HepG2 (cell line): ENCODE data around the gene HYLS1. TPM values are rescaled to one million over a fixed set of nuclear protein-coding genes. Genes with fewer than 3 reads are reported as not detected.
A peak's percentile ranks its signal among the peaks of the same experiment; 100 is the strongest.

ENCODE experiments used
- ELF1 ChIP-seq: sonication (generic); formaldehyde crosslinking; IDR thresholded peaks from 2 replicates; pipeline ENCODE4 v1.4.0; 2020; ENCODE audit warnings: missing genetic modification reagents
- HIVEP1 ChIP-seq: sonication (generic); formaldehyde crosslinking; IDR thresholded peaks from 2 replicates; pipeline ENCODE4 v1.4.0; 2020; ENCODE audit warnings: mild to moderate bottlenecking, missing genetic modification reagents
- KDM2A ChIP-seq: sonication (generic); formaldehyde crosslinking; IDR thresholded peaks from 2 replicates; pipeline ENCODE4 v1.4.0; 2020; ENCODE audit warnings: low read depth, missing genetic modification reagents, borderline replicate concordance
- NR2F6 ChIP-seq, 2 experiments: IDR thresholded peaks; 2 replicates each; pipeline ENCODE4 v1.6.1; 2016; ENCODE audit warnings: antibody characterized with exemption in 1 of 2, mild to moderate bottlenecking in 1 of 2
- NRL ChIP-seq: sonication (generic); formaldehyde crosslinking; IDR thresholded peaks from 2 replicates; pipeline ENCODE4 v1.5.0; 2020; ENCODE audit warnings: missing genetic modification reagents, mild to moderate bottlenecking, moderate library complexity, borderline replicate concordance
- RXRA ChIP-seq: sonication (generic); formaldehyde crosslinking; IDR thresholded peaks from 2 replicates; pipeline ENCODE4 v1.5.1; 2020; ENCODE audit warnings: missing genetic modification reagents
- RXRB ChIP-seq: IDR thresholded peaks from 2 replicates; pipeline ENCODE4 v1.6.1; 2016; ENCODE audit warnings: borderline replicate concordance, missing genetic modification reagents, missing compliant biosample characterization
- SAP130 ChIP-seq: IDR thresholded peaks from 2 replicates; pipeline ENCODE4 v1.6.1; 2016; ENCODE audit warnings: low read depth
- SP4 ChIP-seq: sonication (generic); formaldehyde crosslinking; IDR thresholded peaks from 2 replicates; pipeline ENCODE4 v1.8.1; 2023; ENCODE audit warnings: mild to moderate bottlenecking, missing genetic modification reagents
- TAF1 ChIP-seq: sonication (generic); formaldehyde crosslinking; IDR thresholded peaks from 2 replicates; pipeline ENCODE4 v1.4.0; 2020; ENCODE audit warnings: missing genetic modification reagents
- ZNF350 ChIP-seq: sonication (generic); formaldehyde crosslinking; IDR thresholded peaks from 2 replicates; pipeline ENCODE4 v1.4.0; 2020; ENCODE audit warnings: mild to moderate bottlenecking, low read depth, missing genetic modification reagents, borderline replicate concordance
- ZNF446 ChIP-seq: sonication (generic); formaldehyde crosslinking; IDR thresholded peaks from 2 replicates; pipeline ENCODE4 v1.5.0; 2020; ENCODE audit warnings: mild to moderate bottlenecking, missing genetic modification reagents
- polyA plus RNA-seq, 8 experiments: library from polyadenylated mRNA; depleted of rRNA in 3 of 8; stranded (reverse) in 7 of 8; unstranded in 1 of 8; fragments of >200 nt; fragmentation: Illumina TruSeq in 4 of 8; extraction: Trizol in 4 of 8; gene quantifications; 2 replicates each; pipeline versions ENCODE4 v1.2.1 to v1.2.3, GENCODE V29; 2011 to 2016; ENCODE audit warnings: low read depth in 4 of 8, missing spikeins in 1 of 8, mixed read lengths in 1 of 8; ENCODE audit not compliant: insufficient read depth in 1 of 8
- total RNA-seq, 5 experiments: library from RNA; depleted of rRNA; stranded (reverse); fragments of >200 nt; fragmentation: Illumina TruSeq; extraction: Trizol; gene quantifications; 2 replicates each; pipeline ENCODE4 v1.2.3, GENCODE V29; 2016; ENCODE audit warnings: low read depth in 1 of 5
- TF ChIP-seq, protein P1 (sequence below): sonication (generic); formaldehyde crosslinking; IDR thresholded peaks from 2 replicates; pipeline ENCODE4 v1.5.1; 2020; ENCODE audit warnings: mild to moderate bottlenecking, missing genetic modification reagents, moderate library complexity
- TF ChIP-seq, protein P2 (sequence below): IDR thresholded peaks from 2 replicates; pipeline ENCODE4 v1.6.1; 2016; ENCODE audit warnings: missing genetic modification reagents, missing compliant biosample characterization
- TF ChIP-seq, protein P3 (sequence below), 2 experiments: IDR thresholded peaks; 2 replicates each; pipeline ENCODE4 v1.6.1; 2011 to 2012; ENCODE audit warnings: low read length in 2 of 2, borderline replicate concordance in 1 of 2, low read depth in 1 of 2, mild to moderate bottlenecking in 1 of 2, moderate library complexity in 1 of 2
- TF ChIP-seq, protein P4 (sequence below): sonication (generic); formaldehyde crosslinking; IDR thresholded peaks from 2 replicates; pipeline ENCODE4 v1.4.0; 2020; ENCODE audit warnings: mild to moderate bottlenecking, missing genetic modification reagents

Gene HYLS1
- total and polyA plus RNA-seq, 2 of the 13 experiments (the other 11 are each of a cell fraction or from before 2014, with no cell fraction given) = 1.3 to 3.8 TPM

DNA sequence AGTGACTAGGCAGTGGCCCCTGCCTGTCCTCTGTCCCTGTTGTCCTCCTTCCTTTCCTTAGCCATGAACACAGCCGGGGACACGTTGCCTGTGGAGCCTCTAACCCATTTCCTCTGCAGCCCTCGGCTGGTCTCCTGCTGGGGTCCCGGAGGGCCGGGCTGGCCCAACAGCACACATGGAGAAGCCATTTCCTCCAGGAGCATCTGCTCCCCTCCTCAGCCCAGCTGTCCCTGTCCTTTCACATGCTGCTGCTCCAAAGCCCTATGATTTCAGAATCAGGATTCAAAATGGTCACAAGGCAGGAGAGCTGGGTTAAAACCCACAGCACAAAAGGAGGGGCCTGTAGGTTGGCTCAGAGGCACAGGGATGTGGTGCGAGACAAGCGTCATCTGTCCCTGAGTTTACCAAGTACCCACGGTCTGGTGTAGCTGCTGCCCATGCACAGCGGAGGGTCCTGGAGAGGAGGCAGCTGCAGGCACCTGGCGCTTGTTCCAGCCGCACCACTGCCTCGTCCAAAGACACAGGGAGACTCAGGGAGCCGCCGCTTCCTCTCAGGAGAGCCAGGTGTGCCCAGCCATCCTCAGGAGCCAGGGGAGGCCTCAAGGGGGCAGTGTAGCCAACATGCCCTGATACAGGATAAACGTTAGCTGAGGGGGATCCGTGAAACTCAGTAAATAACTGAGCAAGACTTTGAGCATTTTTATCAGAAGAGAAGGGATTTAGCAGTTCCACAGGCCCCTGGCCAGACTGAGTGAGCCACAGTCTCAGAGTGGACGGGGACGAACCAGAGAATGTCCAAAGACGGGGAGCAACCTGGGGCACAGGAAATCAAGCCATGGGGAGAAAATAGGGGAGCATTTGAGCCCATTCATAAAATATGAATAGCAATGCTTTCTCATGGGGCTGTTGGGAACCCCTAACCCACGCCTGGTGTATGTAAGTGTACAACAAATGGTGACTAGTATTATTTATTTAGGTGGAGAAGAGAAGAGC lies 54.4 kb downstream of the HYLS1 start (continued):
- TF ChIP-seq, protein P1, sequence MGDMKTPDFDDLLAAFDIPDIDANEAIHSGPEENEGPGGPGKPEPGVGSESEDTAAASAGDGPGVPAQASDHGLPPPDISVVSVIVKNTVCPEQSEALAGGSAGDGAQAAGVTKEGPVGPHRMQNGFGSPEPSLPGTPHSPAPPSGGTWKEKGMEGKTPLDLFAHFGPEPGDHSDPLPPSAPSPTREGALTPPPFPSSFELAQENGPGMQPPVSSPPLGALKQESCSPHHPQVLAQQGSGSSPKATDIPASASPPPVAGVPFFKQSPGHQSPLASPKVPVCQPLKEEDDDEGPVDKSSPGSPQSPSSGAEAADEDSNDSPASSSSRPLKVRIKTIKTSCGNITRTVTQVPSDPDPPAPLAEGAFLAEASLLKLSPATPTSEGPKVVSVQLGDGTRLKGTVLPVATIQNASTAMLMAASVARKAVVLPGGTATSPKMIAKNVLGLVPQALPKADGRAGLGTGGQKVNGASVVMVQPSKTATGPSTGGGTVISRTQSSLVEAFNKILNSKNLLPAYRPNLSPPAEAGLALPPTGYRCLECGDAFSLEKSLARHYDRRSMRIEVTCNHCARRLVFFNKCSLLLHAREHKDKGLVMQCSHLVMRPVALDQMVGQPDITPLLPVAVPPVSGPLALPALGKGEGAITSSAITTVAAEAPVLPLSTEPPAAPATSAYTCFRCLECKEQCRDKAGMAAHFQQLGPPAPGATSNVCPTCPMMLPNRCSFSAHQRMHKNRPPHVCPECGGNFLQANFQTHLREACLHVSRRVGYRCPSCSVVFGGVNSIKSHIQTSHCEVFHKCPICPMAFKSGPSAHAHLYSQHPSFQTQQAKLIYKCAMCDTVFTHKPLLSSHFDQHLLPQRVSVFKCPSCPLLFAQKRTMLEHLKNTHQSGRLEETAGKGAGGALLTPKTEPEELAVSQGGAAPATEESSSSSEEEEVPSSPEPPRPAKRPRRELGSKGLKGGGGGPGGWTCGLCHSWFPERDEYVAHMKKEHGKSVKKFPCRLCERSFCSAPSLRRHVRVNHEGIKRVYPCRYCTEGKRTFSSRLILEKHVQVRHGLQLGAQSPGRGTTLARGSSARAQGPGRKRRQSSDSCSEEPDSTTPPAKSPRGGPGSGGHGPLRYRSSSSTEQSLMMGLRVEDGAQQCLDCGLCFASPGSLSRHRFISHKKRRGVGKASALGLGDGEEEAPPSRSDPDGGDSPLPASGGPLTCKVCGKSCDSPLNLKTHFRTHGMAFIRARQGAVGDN (CRISPR knock-in tag) = peak; percentile 72
- TF ChIP-seq RXRA (CRISPR knock-in tag) (peak; percentile 24; the same call in 1 of the 2 replicates), SP4 (peak; percentile 27; the same call in 1 of the 2 replicates), HIVEP1 (CRISPR knock-in tag) (peak; percentile 32; the same call in 1 of the 2 replicates), SAP130 (peak; percentile 47; the same call in 1 of the 2 replicates), TAF1 (CRISPR knock-in tag) (0 out of 2 replicates have a peak, but pooled peaks have one; percentile 15), NR2F6 (IDR thresholded peaks at IDR 0.05) (no peak), NR2F6 (CRISPR knock-in tag; IDR thresholded peaks at IDR 0.05) (0 out of 2 replicates have a peak, but pooled peaks have one; percentile 25), ZNF446 (CRISPR knock-in tag) (no peak), ZNF350 (0 out of 2 replicates have a peak, but pooled peaks have one; percentile 52), NRL (CRISPR knock-in tag) (0 out of 2 replicates have a peak, but pooled peaks have one; percentile 65), KDM2A (CRISPR knock-in tag) (peak; percentile 32; the same call in 1 of the 2 replicates), ELF1 (0 out of 2 replicates have a peak, but pooled peaks have one; percentile 36), RXRB (CRISPR knock-in tag) (peak; percentile 33; the same call in 1 of the 2 replicates)
- TF ChIP-seq, protein P2, sequence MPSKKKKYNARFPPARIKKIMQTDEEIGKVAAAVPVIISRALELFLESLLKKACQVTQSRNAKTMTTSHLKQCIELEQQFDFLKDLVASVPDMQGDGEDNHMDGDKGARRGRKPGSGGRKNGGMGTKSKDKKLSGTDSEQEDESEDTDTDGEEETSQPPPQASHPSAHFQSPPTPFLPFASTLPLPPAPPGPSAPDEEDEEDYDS (CRISPR knock-in tag) = 0 out of 2 replicates have a peak, but pooled peaks have one; percentile 17
- TF ChIP-seq, protein P3, sequence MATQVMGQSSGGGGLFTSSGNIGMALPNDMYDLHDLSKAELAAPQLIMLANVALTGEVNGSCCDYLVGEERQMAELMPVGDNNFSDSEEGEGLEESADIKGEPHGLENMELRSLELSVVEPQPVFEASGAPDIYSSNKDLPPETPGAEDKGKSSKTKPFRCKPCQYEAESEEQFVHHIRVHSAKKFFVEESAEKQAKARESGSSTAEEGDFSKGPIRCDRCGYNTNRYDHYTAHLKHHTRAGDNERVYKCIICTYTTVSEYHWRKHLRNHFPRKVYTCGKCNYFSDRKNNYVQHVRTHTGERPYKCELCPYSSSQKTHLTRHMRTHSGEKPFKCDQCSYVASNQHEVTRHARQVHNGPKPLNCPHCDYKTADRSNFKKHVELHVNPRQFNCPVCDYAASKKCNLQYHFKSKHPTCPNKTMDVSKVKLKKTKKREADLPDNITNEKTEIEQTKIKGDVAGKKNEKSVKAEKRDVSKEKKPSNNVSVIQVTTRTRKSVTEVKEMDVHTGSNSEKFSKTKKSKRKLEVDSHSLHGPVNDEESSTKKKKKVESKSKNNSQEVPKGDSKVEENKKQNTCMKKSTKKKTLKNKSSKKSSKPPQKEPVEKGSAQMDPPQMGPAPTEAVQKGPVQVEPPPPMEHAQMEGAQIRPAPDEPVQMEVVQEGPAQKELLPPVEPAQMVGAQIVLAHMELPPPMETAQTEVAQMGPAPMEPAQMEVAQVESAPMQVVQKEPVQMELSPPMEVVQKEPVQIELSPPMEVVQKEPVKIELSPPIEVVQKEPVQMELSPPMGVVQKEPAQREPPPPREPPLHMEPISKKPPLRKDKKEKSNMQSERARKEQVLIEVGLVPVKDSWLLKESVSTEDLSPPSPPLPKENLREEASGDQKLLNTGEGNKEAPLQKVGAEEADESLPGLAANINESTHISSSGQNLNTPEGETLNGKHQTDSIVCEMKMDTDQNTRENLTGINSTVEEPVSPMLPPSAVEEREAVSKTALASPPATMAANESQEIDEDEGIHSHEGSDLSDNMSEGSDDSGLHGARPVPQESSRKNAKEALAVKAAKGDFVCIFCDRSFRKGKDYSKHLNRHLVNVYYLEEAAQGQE (IDR thresholded peaks at IDR 0.05; ENCODE audit: borderline replicate concordance in 1 of 2, low read depth in 1 of 2, low read length in 2 of 2) = no peak
- TF ChIP-seq, protein P4, sequence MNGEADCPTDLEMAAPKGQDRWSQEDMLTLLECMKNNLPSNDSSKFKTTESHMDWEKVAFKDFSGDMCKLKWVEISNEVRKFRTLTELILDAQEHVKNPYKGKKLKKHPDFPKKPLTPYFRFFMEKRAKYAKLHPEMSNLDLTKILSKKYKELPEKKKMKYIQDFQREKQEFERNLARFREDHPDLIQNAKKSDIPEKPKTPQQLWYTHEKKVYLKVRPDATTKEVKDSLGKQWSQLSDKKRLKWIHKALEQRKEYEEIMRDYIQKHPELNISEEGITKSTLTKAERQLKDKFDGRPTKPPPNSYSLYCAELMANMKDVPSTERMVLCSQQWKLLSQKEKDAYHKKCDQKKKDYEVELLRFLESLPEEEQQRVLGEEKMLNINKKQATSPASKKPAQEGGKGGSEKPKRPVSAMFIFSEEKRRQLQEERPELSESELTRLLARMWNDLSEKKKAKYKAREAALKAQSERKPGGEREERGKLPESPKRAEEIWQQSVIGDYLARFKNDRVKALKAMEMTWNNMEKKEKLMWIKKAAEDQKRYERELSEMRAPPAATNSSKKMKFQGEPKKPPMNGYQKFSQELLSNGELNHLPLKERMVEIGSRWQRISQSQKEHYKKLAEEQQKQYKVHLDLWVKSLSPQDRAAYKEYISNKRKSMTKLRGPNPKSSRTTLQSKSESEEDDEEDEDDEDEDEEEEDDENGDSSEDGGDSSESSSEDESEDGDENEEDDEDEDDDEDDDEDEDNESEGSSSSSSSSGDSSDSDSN (CRISPR knock-in tag) = peak; percentile 43
